MM.1S (cell line): Measurements from ENCODE around the gene FBLN7.

ENCODE experiments used
- DNase-seq: peaks from one replicate; pipeline ENCODE4 v3.0.0-alpha.2; 2015
- H2AFZ ChIP-seq: fragments of 300-600 bp; sonication (generic); 2 replicates; pipeline ENCODE4 v1.6.0; 2016; ENCODE audit warnings: antibody characterized with exemption, low read length
- H3F3A ChIP-seq: fragments of 300-600 bp; sonication (generic); 2 replicates; pipeline ENCODE4 v1.6.1; 2016; ENCODE audit warnings: mild to moderate bottlenecking, antibody characterized with exemption, low read length, moderate library complexity, mixed read lengths; ENCODE audit not compliant: insufficient read depth
- H3K27ac ChIP-seq: fragments of 300-600 bp; sonication (generic); 2 replicates; pipeline ENCODE4 v1.5.1; 2016; ENCODE audit warnings: mild to moderate bottlenecking, low read length
- H3K27me3 ChIP-seq: fragments of 300-600 bp; sonication (generic); replicated peaks from 2 replicates; pipeline ENCODE4 v1.6.0; 2016; ENCODE audit warnings: low read length; ENCODE audit not compliant: insufficient read depth
- H3K36me3 ChIP-seq: fragments of 300-600 bp; sonication (generic); replicated peaks from 2 replicates; pipeline ENCODE4 v1.6.1; 2016; ENCODE audit warnings: mild to moderate bottlenecking, low read length, mixed read lengths; ENCODE audit not compliant: insufficient read depth
- H3K4me1 ChIP-seq: fragments of 300-600 bp; sonication (generic); 2 replicates; pipeline ENCODE4 v1.6.1; 2016; ENCODE audit warnings: low read length, mixed read lengths
- H3K4me2 ChIP-seq: fragments of 300-600 bp; sonication (generic); 2 replicates; pipeline ENCODE4 v1.6.0; 2016; ENCODE audit warnings: low read depth, low read length
- H3K4me3 ChIP-seq: fragments of 300-600 bp; sonication (generic); 2 replicates; pipeline ENCODE4 v1.5.1; 2016; ENCODE audit warnings: low read length, mixed read lengths
- H3K79me2 ChIP-seq: fragments of 300-600 bp; sonication (generic); 2 replicates; pipeline ENCODE4 v1.6.1; 2016; ENCODE audit warnings: mixed run types, low read length, mixed read lengths
- H3K9ac ChIP-seq: fragments of 300-600 bp; sonication (generic); 2 replicates; pipeline ENCODE4 v1.6.1; 2016; ENCODE audit warnings: low read length, mixed read lengths
- H3K9me2 ChIP-seq: fragments of 300-600 bp; sonication (generic); replicated peaks from 2 replicates; pipeline ENCODE4 v1.6.1; 2016; ENCODE audit warnings: mild to moderate bottlenecking, low read length, mixed read lengths; ENCODE audit not compliant: insufficient read depth
- H3K9me3 ChIP-seq: fragments of 300-600 bp; sonication (generic); replicated peaks from 2 replicates; pipeline ENCODE4 v1.6.1; 2016; ENCODE audit warnings: mild to moderate bottlenecking, low read length, mixed read lengths; ENCODE audit not compliant: insufficient read depth
- H4K20me1 ChIP-seq: fragments of 300-600 bp; sonication (generic); 2 replicates; pipeline ENCODE4 v1.6.1; 2016; ENCODE audit warnings: mild to moderate bottlenecking, low read length, moderate library complexity, mixed read lengths; ENCODE audit not compliant: insufficient read depth
- EZH2 ChIP-seq: fragments of 300-600 bp; sonication (generic); optimal IDR thresholded peaks from 2 replicates; pipeline ENCODE3; 2017; ENCODE audit warnings: low read depth, mild to moderate bottlenecking, antibody characterized with exemption, low read length, mixed read lengths
- EZH2phosphoT487 ChIP-seq: fragments of 300-600 bp; sonication (generic); IDR thresholded peaks from 2 replicates; pipeline ENCODE4 v1.6.1; 2018; ENCODE audit warnings: antibody characterized with exemption, low read length
- TF ChIP-seq, protein P1 (sequence below): fragments of 300-600 bp; sonication (generic); IDR thresholded peaks from 2 replicates; pipeline ENCODE4 v1.5.1; 2016; ENCODE audit warnings: antibody characterized with exemption, low read length, mixed read lengths

The FBLN7 gene

DNA sequence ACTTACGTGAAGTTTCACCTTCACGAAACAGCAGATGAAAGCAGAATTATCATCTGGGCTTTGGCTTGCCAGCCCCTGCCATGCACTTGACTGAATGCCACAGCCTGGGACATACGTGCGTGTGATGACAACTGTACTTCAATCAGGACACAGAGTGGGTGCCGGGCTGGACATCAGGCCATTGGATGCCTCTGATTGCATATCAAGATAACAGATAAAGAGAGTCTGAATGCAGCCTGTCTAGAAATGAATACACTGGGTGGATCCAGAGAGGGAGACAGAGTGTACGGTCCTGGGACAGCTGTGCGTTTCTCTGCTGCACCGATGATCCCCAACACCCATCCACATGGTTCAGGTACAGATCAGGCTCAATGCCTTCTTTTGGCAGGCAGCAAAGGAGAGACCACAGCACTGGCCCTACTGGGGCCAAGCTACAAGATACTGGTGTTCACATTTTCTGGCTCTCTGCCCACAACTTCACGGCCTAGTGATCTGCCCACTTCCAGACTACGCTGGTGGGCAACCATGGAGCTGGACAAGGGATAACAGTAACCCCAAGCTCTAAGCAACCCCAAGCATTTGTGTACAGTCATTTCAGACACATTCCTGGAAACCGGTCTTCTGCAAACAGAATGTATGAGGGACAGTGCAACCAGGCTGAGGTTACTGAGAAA, 35.6 kb downstream of the FBLN7 start:
- Histone ChIP-seq H3K27me3 (no peaks in the 10 kb centered on the region), H3K9me3 (no peaks in the 10 kb centered on the region), H3K9ac (no peak overlapping the region), H3F3A (no peaks in the 10 kb centered on the region), H3K4me3 (no peak overlapping the region), H4K20me1 (no peaks in the 10 kb centered on the region), H3K27ac (no peak overlapping the region), H3K9me2 (no peaks in the 10 kb centered on the region), H3K4me1 (no peaks in the 10 kb centered on the region), H3K4me2 (no peak overlapping the region), H2AFZ (no peak overlapping the region), H3K79me2 (no peaks in the 10 kb centered on the region), H3K36me3 (no peaks in the 10 kb centered on the region)
- TF ChIP-seq EZH2 (no peak), EZH2phosphoT487 (no peak)
- TF ChIP-seq, protein P1, sequence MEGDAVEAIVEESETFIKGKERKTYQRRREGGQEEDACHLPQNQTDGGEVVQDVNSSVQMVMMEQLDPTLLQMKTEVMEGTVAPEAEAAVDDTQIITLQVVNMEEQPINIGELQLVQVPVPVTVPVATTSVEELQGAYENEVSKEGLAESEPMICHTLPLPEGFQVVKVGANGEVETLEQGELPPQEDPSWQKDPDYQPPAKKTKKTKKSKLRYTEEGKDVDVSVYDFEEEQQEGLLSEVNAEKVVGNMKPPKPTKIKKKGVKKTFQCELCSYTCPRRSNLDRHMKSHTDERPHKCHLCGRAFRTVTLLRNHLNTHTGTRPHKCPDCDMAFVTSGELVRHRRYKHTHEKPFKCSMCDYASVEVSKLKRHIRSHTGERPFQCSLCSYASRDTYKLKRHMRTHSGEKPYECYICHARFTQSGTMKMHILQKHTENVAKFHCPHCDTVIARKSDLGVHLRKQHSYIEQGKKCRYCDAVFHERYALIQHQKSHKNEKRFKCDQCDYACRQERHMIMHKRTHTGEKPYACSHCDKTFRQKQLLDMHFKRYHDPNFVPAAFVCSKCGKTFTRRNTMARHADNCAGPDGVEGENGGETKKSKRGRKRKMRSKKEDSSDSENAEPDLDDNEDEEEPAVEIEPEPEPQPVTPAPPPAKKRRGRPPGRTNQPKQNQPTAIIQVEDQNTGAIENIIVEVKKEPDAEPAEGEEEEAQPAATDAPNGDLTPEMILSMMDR = no peak
- no peak for DNase-seq

DNA sequence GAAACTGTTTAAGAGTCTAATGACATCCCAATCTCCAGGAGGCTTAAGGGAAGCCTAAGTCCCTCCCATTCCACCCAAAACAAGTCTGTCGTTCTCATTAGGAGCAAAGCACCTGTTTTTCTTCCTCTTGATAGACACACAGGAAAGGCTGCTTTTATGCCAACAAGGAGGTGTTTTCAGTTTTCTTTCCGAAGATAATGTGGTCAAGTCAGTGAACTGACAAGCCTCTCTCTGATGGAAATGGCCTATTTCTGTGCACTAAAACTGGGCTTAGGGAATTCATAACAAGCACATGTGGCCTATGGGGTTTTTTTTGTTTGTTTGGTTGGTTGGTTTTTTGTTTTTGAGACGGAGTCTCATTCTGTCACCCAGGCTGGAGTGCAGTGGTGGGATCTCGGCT, 36.2 kb downstream of the FBLN7 start:
- Histone ChIP-seq H3K36me3 (no peaks in the 10 kb centered on the region), H4K20me1 (no peaks in the 10 kb centered on the region), H3K9me2 (no peaks in the 10 kb centered on the region), H3K4me2 (no peak overlapping the region), H2AFZ (no peak overlapping the region), H3K9me3 (no peaks in the 10 kb centered on the region), H3K27ac (no peak overlapping the region), H3K9ac (no peak overlapping the region), H3K4me1 (no peaks in the 10 kb centered on the region), H3F3A (no peaks in the 10 kb centered on the region), H3K79me2 (no peaks in the 10 kb centered on the region), H3K4me3 (no peak overlapping the region), H3K27me3 (no peaks in the 10 kb centered on the region)
- TF ChIP-seq EZH2 = no peak
- TF ChIP-seq, protein P1 = no peak
- TF ChIP-seq EZH2phosphoT487 = no peak
- DNase-seq = no peak

DNA sequence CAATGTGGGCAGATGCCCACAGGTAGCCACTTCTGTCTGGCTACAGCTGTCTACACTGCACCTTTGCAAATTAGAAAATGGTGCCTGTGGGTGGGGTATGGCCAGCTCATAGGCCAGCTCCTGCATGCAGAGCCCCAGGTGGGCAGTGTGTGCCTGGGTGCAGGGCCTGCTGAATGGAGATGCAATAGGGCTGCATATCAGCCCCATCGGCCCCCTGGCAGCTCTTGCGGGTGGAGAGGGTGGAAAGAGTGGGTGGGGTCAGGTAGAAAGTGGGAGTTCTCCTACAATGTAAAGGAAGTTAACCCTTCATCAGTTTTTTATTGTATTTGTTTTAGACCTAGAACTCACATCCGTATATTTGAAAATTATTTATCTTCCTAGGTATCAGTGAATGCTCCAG, 37.1 kb downstream of the FBLN7 start:
- Histone ChIP-seq H4K20me1 (no peaks in the 10 kb centered on the region), H3K4me1 (no peaks in the 10 kb centered on the region), H3K27me3 (no peaks in the 10 kb centered on the region), H2AFZ (no peak overlapping the region), H3K9me2 (no peaks in the 10 kb centered on the region), H3K36me3 (no peaks in the 10 kb centered on the region), H3F3A (no peaks in the 10 kb centered on the region), H3K27ac (no peak overlapping the region), H3K9ac (no peak overlapping the region), H3K4me3 (no peak overlapping the region), H3K4me2 (no peak overlapping the region), H3K9me3 (no peaks in the 10 kb centered on the region), H3K79me2 (no peaks in the 10 kb centered on the region)
- no peak for DNase-seq
- TF ChIP-seq, protein P1 = no peak
- TF ChIP-seq EZH2 (no peak), EZH2phosphoT487 (no peak)
